NCI-H1092 (cell line): Measurements from ENCODE around the gene ARHGEF12.

Experiments used
- DNase-seq: peaks from one replicate; lab custom pipeline; 2025; lab: John Stamatoyannopoulos, UW

The ARHGEF12 gene

DNA sequence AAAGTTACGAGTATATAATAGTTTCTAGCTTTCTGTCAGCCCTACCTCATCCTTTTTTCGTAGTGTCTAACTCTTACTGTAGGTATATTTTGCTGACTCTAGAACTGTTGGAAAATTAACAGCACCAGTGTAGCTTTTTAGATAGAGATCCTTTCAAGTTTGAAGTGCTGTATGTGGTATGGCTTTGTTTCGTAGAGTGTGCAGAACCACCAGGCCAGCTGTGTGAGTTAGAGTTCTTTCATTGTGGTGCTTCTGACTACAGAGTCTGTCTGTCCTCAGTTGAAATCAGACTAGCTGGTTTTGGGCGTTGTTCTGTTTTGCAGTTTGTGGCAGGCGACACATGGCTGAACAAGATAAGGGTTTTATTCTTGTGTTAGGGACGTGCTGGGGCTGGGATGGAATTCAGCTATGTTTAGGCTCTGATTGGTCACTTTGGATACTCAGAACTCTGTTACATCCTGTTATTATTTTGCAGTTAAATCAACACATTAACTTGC, 3.2 kb downstream of the ARHGEF12 start:
- DNase-seq = no peak

DNA sequence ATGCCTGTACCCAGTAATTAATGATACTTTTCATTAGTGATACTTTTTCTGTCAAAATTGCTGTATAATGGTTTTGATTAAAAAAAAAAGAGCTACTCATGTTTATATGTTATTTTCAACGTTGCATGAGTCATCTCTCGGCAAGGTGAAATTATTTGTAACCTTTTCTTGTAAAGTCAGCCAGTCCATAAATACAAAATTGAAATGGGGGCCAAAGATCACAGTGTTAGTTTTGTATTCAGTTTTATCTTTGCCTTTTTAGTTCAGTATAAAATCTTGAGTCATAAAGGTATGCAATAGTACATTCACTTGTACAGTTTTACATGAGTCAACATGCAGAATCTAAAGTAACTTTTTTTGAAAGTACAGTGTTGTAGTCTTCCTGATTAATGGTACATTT, 4.3 kb downstream of the ARHGEF12 start:
- no peak for DNase-seq

DNA sequence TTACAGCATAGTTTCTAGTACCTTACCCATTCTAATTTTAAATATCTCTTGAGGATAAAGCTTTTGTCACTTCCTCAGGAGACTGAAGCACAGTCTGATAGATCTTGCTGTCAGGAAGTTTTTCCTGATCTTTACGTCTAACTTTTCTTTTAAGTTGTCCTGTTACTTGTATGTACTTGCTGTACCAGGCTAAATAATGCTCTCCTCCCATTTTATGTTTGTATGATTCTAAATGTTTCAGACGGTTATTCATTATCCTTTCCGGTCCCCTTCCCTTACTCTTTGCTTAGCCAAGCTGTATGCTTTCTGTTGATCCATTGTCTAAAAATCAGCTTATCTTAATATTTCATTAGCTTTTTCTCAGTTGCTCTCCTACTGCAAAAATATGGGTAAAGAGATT, 6.0 kb downstream of the ARHGEF12 start:
- DNase-seq = no peak

DNA sequence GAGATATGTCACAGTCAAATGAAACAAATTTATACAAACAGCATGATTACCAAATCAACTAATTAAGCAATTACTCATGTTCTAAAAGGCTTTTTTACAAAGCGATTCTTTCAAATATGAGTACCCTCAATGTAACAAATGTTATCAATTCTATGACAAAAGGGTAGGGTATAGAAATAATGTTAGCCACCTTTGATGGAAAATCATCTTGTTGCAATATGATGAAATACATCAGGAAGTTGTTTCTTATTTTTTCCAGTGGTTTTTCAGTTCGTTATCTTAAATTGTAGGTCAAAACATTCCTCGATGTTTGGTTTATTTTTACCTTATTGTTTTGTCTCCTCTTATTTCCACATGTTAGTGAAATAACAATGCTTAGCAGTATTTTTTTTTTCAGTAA, 6.5 kb downstream of the ARHGEF12 start:
- DNase-seq = no peak

DNA sequence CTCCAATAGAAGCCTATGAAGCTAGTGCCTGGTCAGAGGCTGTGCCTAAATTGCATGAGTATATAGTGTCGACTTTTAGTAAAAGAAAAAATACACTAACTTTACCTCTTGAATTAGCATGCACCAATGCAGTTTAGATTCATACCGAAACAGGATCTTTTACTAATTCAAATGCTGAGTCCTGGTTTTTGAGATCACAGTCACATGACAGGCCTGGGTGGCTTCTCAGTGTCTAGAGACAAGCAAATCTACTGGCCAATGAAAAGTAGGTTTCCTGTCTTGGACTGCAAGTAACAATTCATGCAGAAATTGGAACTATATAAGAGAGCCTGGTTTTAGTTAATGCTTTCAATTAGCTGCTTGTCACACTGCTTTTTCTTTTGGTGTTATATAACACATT, 7.2 kb downstream of the ARHGEF12 start:
- no peak for DNase-seq

DNA sequence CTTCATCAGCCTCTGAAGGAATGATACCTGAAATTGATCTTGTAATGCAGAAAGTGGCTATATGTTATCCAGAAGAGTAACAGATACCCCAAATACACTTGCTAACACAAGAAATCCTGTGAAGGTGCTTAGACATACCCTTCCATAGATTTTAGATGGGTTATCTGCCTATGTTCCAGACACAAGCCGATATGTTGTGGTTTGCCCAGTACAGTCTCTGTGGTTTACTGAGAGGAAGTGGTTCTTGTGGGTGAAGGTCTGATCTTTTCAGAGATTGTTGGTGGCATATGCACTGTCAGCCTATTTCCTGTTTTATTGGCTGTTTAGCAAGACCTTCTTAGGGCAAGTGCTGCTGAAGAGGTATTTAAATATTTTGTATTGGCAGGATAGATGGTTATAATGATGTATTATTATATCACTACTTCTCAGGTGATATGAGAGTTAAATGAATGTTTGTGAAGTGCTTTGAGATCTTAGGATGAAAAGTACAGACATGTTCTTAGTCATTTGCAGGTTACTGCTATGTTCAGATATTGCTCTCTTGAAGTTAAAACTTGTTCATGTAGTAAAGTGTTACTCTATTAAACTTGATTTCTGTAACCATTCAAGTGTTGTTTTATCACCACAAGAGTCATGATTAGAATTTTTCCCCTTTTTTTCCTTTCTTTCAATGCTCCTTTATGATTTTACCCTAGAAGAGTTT, 8.2 kb downstream of the ARHGEF12 start:
- no peak for DNase-seq

DNA sequence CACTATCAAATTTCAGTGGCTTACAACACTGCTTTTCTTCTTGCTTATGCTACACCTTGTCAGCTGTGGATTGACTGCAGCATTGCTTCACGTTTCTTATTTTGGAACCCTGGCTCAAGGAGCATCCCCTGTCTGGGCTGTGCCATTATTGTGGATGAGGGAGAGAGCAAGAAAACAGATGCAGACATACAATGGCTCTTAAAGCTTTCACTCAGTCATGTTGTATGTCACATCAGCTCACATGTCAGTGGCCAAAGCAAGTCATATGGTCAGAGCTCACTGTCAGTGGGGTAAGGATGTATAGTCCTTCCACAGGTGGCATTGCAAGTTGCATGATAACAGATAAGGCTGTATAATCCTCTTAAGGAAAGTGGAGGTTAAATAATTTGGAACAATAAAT, 10.0 kb downstream of the ARHGEF12 start:
- DNase-seq = no peak

DNA sequence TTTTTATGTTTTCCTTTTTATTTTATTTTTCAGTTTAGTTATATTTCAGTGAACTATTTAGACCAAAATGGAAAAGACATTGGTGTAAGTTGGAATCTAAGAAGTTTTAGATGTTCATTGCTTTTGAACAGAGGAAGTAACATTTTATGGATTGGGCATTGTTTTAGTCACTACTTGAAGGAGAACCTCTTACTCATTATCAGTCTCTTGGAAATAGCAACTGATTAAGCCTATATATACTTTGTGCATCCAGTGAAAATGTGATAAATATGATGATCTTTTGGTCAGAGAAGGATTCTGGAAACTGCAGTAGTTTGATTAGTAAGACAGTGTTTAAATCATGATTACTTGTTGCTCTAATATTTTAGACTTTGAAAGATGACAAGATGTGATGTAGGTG, 14.4 kb downstream of the ARHGEF12 start:
- no peak for DNase-seq

DNA sequence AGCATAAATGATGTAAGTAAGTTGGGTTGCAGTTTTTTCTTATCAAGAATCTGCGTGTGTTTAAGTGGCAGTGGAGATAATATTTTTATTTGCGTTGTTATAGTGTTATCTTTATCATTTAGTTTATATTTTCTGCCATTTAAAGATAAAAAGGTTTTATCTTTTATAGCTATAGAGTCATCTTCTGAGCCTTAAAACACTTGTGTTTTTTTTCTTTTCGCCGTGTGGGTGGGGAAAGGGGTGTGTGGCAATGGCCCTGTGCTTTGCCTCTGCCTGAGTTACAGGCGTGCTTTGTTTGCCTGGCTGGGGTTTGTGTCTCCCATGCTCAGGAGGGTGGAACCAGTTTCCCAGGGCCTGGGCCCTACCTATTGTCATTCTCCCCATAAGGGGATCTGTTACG, 16.2 kb downstream of the ARHGEF12 start:
- DNase-seq = no peak

DNA sequence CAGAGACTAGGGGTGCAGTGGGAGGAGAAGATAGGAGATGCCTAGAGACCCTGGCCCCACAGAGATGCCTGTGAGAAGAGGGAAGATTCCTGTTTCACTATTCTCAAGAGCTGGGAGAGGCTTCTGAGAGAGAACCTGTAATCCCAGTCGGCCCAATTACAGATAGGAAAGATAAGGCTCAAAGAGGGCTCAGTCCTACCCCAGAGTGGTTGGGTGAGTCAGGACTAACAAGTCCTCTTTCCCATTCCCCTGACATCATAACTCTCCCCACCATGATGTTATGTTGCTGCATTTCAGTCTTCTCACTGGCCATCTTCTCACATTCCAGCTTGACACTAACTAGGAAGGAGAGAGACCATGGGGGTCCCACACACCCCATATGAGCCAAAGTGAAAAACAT, 17.9 kb downstream of the ARHGEF12 start:
- no peak for DNase-seq

DNA sequence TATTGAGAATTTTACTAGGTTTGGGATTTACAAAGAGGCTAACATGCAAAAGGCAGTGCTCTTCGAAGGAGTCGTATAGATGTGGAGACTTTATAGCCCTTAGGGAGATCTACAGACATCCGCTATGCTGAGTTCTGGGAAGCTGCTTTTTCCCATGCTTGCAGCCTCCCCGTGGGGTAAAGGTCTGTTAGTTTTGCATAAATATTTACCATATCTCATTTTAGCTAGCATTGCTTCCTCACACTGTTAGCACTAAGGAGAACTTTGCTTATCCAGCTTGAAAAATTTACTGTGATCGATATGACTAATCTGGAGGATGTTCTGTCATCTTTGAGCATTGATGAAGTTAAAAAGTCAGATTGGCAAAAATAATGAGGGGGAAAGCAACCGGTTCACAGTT, 18.6 kb downstream of the ARHGEF12 start:
- no peak for DNase-seq

DNA sequence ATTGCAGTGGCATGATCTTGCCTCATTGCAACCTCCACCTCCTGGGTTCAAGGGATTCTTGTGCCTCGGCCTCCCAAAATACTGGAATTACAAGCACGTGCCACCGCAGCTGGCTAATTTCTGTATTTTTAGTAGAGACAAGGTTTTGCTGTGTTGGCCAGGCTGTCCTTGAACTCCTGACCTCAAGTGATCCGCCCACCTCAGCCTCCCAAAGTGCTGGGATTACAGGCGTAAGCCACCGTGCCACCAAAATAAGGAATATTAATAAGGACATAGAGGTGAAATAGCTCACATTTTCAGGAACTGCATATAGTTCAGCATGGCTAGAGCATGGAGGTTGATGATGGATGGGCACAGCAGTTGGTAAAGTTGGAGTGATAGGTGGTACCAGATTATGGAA, 21.4 kb downstream of the ARHGEF12 start:
- no peak for DNase-seq

DNA sequence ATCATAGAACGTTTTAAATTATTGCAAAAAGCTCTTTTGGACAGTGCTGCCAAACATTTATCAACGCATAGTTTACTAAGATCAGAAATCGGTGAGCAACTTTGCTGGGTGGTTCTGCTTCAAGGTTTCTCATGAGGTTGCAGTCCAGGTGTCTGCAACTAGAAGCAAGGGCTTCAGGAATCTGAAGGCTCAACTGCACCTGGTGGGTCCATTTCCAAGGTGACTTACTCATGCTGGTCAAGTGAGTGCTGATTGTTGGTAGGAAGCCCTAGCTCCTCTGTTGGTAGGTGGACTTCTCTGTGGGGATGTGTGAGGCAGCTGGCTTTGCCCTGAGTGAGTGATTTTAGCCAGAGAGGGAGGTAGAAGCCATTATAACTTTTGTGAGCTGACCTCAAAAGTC, 22.5 kb downstream of the ARHGEF12 start:
- no peak for DNase-seq

DNA sequence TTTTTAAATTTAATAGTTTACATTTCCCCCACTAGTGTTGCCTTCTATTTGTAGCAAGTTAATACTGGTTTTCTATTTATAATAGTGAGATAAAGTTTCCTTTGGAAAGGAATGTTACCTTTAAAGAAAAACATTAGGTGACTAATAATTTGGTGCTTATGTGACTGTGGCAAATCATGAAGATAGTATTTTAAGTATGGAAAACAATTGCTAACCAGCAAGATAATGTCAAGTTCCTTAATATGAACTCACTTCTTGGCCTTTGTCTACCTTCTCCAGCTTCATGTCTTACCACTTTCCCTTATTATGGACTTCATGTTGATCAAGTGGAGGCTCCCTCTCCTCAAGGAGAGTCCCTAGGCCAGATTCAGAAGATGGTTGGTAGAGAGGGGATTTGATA, 27.2 kb downstream of the ARHGEF12 start:
- no peak for DNase-seq

DNA sequence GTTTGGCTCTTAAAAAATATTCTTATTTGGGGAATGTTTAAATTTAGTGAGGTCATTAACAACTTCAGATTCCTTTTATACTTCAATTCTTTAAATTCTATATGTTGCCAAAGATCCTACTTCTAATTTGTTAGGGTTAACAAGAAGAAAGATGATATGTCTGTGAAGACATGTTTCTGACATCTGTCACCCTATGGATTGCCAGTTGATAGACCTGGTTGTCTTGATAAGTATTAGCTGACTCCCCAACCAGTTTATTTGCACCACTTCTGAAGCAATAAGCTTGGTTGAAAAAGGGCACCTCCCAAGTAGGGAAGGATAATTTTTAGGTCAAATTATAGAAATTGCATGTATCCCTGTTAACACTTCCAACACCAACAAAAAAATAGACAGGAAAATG, 29.3 kb downstream of the ARHGEF12 start:
- no peak for DNase-seq

DNA sequence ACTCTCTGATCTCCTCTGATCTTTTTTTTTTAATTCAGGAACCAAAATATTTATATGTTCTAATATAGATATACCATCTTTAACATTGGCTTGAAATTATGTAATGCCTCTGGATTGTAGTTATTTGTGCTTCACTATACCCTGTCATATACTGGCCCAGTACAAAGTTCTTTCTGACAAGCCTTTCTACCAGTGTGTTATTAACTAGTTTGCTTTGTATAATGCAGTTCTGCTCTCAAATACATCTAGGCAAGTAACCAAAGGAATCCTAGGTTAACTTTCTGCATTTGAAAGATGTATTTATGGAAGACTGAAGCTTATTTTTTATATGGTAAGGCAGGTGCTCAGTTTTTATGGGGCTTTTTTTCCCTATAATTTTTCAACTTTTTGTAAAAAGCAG, 36.1 kb downstream of the ARHGEF12 start:
- no peak for DNase-seq

DNA sequence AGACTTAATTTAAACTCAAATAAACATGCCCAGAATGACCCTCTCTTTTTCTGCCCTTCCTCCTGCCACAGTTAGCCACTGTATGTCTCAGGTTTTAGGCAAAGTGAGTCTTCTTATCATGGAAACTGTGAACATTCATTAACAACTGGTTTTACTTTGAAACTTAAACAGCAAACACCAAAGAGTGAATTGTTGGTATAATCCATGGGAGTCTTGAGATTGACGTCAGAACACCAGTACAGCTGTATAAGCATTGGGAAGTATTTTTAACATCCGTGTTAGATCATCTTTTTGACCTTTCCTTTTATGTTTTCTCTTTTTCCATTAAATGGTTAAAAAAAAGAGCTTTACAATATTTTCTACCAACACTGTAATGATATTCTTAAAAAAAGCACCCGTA, 38.9 kb downstream of the ARHGEF12 start:
- no peak for DNase-seq

DNA sequence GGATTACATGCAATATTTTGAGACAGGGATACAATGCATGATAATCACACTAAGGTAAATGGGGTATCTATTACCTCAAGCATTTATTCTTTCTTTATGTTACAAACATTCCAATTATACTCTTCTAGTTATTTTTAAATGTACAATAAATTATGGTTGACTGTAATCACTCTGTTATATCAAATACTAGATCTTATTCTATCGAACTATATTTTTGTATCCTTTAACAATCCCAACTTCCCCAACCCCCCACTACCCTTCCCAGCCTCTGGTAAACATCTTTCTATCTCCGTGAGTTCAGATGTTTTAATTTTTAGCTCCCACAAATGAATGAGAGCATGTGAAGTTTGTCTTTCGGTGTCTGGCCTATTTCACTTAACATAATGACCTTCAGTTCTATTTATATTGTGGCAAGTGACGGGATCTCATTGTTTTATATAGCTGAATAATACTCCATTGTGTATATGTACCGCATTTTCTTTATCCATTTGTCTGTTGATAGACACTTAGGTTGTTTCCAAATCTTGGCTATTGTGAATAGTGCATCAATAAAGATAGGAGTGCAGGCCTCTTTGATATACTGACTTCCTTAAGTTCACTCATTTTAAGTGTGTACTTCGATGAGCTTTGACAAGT, 40.5 kb downstream of the ARHGEF12 start:
- DNase-seq = no peak

DNA sequence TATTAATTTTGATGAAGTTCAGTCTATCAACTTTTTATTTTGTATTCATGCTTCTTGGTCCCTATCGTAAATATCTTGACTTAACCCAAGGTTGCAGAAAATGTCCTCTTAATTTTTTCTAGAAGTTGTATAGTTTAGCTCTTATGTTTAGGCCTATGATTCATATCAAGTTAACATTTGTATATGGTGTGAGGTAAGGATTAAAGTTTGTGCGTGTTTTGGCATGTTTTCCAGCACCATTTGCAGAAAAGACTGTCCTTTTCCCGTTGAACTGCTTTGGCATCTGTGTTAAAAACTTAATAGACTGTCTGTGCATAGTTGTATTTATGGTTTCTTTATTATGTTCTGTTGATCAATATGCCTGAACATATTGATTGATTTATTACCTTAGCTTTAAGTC, 42.3 kb downstream of the ARHGEF12 start:
- no peak for DNase-seq

DNA sequence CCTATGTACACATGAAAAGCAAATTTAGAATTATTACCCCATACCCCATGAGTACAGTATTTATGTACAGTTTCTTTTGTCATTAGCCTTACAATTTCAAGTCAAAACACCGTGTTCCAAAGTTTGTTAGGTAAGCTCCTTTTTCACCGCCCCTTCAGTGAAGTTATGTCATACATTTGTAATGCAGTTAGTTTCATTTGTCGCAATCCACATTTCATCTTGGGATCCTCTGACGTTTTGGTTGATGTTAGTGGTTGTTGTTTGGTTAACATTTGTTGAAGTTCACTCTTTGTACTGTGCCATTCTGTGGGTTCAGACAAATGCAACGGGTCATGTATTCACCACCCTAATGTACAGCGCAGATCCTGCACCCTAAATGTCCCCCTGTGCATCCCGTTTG, 45.2 kb downstream of the ARHGEF12 start:
- DNase-seq = no peak

DNA sequence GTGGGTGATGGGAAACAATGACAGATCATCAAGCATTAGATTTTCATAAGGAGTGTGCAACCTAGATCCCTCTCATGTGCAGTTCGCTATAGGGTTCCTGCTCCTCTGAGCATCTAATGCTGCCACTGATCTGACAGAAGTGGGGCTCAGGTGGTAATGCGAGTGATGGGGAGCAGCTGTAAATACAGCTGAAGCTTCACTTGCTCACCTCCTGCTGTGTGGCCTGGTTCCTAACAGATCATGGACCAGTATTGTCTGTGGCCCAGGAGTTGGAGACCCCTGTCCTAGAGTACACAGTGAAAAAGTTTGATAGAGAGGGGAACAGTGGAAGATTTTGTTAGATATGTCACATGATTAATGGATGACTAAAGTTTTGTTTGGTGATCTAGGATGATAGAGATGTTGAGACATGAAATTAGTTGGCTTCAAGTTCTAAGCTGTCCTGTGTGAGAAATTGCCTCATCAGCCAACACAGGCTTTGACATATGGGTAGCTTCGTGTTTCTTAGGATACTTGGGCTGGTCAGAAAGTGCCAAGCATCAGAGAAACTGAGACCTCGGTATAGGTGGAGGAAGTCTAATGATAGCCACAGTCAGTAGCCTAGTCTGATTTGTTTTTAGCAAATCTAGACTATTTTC, 47.4 kb downstream of the ARHGEF12 start:
- no peak for DNase-seq

DNA sequence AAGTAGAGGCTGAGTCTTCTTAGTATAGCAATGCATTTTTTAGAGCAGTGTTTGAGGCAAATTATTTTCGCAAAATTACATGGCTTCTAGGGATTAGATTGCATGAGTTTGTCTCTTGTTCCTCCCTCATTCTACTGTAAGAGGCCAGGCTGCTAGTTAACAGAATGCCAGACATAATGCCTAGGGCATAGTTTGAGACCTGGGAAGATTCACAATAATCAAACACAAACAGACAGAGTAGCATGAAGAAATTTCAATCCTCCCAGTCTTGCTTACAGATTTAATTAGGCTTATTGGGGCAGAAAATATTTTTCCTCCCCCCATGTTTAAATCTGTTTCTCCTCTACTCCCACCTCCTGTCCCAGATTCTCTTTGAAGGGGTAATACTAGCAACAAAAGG, 48.3 kb downstream of the ARHGEF12 start:
- DNase-seq = no peak

DNA sequence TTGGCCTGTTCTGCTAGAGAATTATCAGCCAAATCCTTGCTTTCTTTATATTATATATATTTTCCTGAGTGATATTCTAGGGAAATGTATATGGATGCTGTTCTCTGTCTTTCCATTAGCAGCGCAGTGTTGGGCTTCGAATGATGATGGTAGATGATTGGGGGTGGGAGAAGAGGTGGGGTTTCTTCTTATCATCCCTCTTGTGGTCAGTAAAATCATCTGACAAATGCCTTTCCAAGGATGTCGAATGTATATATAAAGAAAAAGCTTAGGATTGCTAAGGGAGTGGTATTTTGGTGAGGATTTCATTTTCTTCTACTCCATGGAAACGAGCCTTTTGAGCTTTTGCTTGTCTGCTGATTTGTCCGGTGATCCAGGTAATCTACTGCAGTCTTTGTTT, 48.9 kb downstream of the ARHGEF12 start:
- DNase-seq = no peak

DNA sequence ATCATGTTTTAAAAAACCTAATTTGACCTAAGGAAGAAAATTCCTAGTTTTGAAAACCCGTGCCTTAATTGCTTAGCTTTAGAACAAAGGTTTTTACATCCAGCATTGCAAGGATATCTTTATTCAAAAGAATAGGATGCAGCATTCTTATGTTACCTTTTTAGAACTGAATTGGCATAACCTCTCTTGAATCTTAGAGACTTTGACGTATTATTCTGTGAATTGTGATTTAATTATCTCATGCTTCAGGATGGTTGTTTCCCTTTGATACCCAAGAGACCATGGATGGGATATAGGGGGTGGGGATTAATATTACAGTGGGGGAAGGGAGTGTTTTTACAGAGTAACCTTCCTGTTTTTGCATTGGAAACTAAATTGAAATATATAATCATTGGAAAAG, 49.4 kb downstream of the ARHGEF12 start:
- DNase-seq = no peak
